BE2C (cell line): Measurements from ENCODE around the gene LRBA.

Source experiments
- DNase-seq: peaks from one replicate; pipeline ENCODE4 v3.0.0-alpha.2; 2020
- H3K27me3 ChIP-seq: fragments of 250-450 bp; sonication (Bioruptor Pico); 2 replicates; pipeline ENCODE4 v1.5.1; 2020; ENCODE audit warnings: mild to moderate bottlenecking
- H3K36me3 ChIP-seq: fragments of 250-450 bp; sonication (Bioruptor Pico); 2 replicates; pipeline ENCODE4 v1.5.1; 2020; ENCODE audit warnings: mild to moderate bottlenecking
- H3K4me1 ChIP-seq: fragments of 250-450 bp; sonication (Bioruptor Pico); 2 replicates; pipeline ENCODE4 v1.5.1; 2020
- H3K4me3 ChIP-seq: 2 replicates; pipeline ENCODE4 v1.5.1; 2011; ENCODE audit warnings: low read depth, low read length
- H3K9me3 ChIP-seq: fragments of 250-450 bp; sonication (Bioruptor Pico); 2 replicates; pipeline ENCODE4 v1.5.1; 2020
- TF ChIP-seq, protein P1 (sequence below): IDR thresholded peaks from 2 replicates; pipeline ENCODE4 v1.5.1; 2012; ENCODE audit warnings: mild to moderate bottlenecking, low read depth, low read length

Gene LRBA

DNA sequence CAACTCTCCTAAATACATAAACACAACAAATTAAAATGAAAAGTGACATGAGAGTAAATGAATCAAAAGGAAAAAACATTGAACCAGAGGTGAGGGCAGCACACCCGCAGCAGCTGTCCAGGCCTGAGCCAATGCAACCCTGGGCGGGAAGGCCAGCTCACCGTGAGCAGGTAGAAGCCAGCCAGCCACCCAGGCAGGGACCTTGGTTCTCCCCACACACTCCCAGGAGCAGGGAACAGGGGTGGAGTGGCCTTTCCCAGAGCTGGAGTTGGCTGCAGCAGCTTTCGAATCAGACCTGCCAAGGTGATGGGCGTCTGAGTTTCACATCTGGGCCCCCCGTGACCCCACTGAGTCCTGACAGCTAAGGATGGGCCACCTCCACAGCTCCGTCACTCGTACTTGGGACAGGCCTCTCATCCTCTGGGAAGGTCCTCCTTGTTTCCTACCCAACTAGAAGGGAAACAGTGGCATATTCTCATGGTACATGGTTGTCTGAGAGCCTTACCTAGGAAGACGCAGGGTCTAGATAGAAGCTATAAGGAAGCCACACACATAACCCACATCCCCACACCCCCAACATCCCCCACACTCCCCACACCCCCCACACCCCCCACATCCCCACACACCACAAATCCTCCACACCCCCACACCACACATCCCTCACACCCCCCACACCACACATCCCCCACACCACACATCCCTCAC, 764.6 kb downstream of the LRBA start:
- no peaks in the 10 kb centered on the region for H3K36me3 ChIP-seq
- TF ChIP-seq, protein P1, sequence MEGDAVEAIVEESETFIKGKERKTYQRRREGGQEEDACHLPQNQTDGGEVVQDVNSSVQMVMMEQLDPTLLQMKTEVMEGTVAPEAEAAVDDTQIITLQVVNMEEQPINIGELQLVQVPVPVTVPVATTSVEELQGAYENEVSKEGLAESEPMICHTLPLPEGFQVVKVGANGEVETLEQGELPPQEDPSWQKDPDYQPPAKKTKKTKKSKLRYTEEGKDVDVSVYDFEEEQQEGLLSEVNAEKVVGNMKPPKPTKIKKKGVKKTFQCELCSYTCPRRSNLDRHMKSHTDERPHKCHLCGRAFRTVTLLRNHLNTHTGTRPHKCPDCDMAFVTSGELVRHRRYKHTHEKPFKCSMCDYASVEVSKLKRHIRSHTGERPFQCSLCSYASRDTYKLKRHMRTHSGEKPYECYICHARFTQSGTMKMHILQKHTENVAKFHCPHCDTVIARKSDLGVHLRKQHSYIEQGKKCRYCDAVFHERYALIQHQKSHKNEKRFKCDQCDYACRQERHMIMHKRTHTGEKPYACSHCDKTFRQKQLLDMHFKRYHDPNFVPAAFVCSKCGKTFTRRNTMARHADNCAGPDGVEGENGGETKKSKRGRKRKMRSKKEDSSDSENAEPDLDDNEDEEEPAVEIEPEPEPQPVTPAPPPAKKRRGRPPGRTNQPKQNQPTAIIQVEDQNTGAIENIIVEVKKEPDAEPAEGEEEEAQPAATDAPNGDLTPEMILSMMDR: no peak
- no peak for DNase-seq

DNA sequence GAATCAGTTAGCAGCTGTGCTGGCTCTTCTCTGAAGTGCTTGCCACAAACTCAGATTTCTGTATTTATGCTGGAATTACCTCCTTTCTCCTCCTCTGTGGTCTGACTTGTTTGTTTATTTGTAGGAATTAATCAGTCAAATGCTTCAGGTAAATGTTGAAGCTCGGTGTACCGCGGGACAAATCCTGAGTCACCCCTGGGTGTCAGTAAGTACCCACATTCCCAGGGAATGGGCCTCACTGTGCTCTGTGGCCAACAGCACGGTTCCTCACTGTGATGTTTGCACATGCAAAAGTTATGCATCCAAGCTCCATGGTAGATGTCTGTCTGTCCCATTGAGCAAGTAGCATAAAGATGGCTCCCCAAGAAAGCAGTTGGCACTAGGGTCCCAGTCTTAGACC, 766.9 kb downstream of the LRBA start:
- Histone ChIP-seq H3K9me3 (no peaks in the 10 kb centered on the region), H3K4me1 (peaks cover 10% of the 10 kb centered on the region), H3K27me3 (no peaks in the 10 kb centered on the region), H3K36me3 (no peaks in the 10 kb centered on the region), H3K4me3 (no peak overlapping the region)
- TF ChIP-seq, protein P1: no peak
- DNase-seq: no peak

More for the DNA sequence above, 764.6 kb downstream of the LRBA start:
- Histone ChIP-seq H3K4me3 (no peak overlapping the region), H3K9me3 (no peaks in the 10 kb centered on the region), H3K27me3 (no peaks in the 10 kb centered on the region), H3K4me1 (peaks cover 10% of the 10 kb centered on the region)

DNA sequence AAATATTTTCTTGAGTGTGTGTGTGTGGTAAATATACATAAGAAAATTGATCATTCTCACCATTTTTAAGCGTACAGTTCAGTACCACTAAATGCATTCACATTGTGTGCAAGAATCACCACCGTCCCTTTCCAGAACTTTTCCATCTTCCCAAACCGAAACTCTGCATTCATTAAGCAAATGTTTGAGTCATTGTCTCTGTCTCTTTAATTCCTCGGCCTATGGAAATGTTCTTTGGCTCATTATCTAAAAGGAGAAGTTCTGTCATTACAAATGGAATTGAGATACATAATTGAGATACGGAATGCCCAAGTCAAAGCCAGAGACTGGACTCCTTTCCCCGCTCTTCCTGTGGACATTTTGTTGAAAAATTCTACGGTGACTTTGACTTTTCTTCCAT, 767.9 kb downstream of the LRBA start:
- Histone ChIP-seq H3K4me3 (no peak overlapping the region), H3K4me1 (peaks cover 6% of the 10 kb centered on the region; the same call in 1 of the 2 replicates), H3K9me3 (no peaks in the 10 kb centered on the region), H3K36me3 (no peaks in the 10 kb centered on the region), H3K27me3 (no peaks in the 10 kb centered on the region)
- no peak for DNase-seq
- TF ChIP-seq, protein P1: no peak

DNA sequence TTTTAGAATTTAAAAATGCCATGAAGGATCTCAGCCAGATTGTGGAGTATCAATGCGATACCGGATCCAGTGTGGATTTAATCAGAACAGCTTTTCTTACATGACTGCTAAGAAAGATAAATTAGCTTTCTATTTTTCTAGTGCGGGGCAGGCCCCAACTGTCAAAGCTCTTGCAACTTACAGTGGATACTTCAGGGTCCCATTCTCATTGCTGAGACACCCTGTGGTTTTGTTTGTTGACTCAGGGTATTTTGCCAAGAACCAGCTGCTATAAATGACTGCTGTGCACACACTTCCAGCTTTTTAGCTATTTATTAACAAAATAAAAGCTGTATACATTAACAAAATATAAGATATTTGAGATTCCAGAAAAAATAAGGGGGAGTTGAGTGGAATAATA, 770.5 kb downstream of the LRBA start:
- no peaks in the 10 kb centered on the region for H3K9me3 ChIP-seq
- no peak overlapping the region for H3K4me3 ChIP-seq
- TF ChIP-seq, protein P1: no peak
- no peaks in the 10 kb centered on the region for H3K27me3 ChIP-seq
- DNase-seq: no peak
- H3K36me3 ChIP-seq: no peaks in the 10 kb centered on the region
- peaks cover 4% of the 10 kb centered on the region; the same call in 1 of the 2 replicates for H3K4me1 ChIP-seq

DNA sequence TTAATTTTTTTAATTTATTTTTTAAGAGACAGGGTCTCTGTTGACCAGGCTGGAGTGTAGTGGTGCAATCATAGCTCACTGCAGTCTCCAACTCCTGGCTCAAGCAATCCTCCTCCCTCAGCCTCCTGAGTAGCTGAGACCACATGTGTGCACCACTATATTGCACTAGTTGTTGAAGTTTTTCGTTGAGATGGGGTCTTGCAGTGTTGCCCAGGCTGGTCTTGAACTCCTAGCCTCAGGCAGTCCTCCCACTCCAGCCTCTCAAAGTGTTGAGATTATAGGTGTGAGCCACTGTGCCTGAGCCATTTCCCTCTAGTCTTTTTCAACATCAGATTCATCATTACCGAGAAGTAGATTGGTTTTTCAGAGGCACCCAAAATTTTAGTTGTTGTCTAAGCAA, 771.2 kb downstream of the LRBA start:
- peaks cover 4% of the 10 kb centered on the region; the same call in 1 of the 2 replicates for H3K4me1 ChIP-seq
- H3K36me3 ChIP-seq: no peaks in the 10 kb centered on the region
- no peak for DNase-seq
- H3K4me3 ChIP-seq: no peak overlapping the region
- H3K27me3 ChIP-seq: no peaks in the 10 kb centered on the region
- TF ChIP-seq, protein P1: no peak
- H3K9me3 ChIP-seq: no peaks in the 10 kb centered on the region

DNA sequence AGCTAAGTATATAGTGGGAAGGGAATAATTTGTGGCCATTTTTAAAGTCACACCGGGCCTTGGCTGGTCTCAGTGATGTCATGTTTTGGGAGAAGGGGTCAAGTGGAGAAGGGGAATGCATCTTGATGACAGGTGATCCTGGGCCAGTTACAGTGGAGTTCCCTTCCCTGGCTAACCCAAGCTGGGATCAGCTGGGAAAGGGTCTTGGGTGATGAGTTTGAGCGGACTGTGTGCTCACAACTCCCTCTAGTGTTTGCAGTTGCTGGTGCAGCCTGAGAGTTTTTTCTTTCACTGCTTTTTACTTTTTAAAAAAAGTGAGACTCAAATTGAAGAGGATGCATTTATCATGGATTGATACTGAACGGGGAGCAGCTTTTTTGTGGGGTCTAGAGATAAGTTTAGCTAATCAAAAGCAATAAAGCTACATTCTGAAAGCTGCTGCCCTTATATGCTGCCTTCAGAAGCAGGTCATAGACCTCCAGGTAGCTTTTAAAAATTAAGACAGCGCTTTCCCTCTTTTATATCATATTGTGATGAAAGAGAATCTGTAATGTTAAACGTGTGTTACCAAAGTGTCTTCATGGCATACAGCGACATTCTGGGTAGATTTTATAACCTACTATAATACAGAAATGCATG, 772.1 kb downstream of the LRBA start:
- Histone ChIP-seq H3K9me3 (no peaks in the 10 kb centered on the region), H3K36me3 (no peaks in the 10 kb centered on the region), H3K27me3 (no peaks in the 10 kb centered on the region), H3K4me1 (peaks cover 4% of the 10 kb centered on the region; the same call in 1 of the 2 replicates), H3K4me3 (no peak overlapping the region)
- peak; percentile 50 for DNase-seq
- TF ChIP-seq, protein P1: peak; percentile 97
